Activated T-cell treated with anti-CD3 and anti-CD28 coated beads, Interleukin-2, amount 50 U/mL, for 48 hours (primary cell): ENCODE results near the gene PSMB8.
"Not testable (repeated sequence)": the region's sequence is repeated elsewhere in the genome, so short reads cannot be mapped to it uniquely, and the experiment has no call there.

Source experiments
- DNase-seq, 2 experiments: peaks; one replicate each; pipeline ENCODE4 v3.0.0-alpha.2; 2020

PSMB8 gene

GRCh38 chr6:32836873-32837272 is 7.0 kb downstream of the PSMB8 start:
- no peak for DNase-seq

- DNase-seq = no peak
These were observed 8.5 kb downstream of the PSMB8 start for GRCh38 chr6:32835167-32835893.

- DNase-seq = no peak
These were observed 10.2 kb downstream of the PSMB8 start for GRCh38 chr6:32833664-32834063.

GRCh38 chr6:32832535-32832934 is 11.3 kb downstream of the PSMB8 start:
- no peak for DNase-seq

- no peak for DNase-seq
These were observed 12.9 kb downstream of the PSMB8 start for GRCh38 chr6:32830936-32831335.

GRCh38 chr6:32830017-32830416 is 13.8 kb downstream of the PSMB8 start:
- no peak for DNase-seq

GRCh38 chr6:32829495-32829894 is 14.4 kb downstream of the PSMB8 start:
- DNase-seq = no peak

GRCh38 chr6:32827025-32827424 is 16.8 kb downstream of the PSMB8 start:
- no peak for DNase-seq

- no peak for DNase-seq
These were observed 17.9 kb downstream of the PSMB8 start for GRCh38 chr6:32825966-32826365.

GRCh38 chr6:32819729-32820128 is 24.1 kb downstream of the PSMB8 start:
- no peak for DNase-seq

- no peak for DNase-seq
These were observed 25.0 kb downstream of the PSMB8 start for GRCh38 chr6:32818867-32819266.

- no peak for DNase-seq
These were observed 27.1 kb downstream of the PSMB8 start, which contains the start of gene HLA-DOB for GRCh38 chr6:32816746-32817204. Gene HLA-DOB, minus strand, starts transcription at chr6:32817002. Its CDS starts 51 bp downstream, at chr6:32816951.

- no peak for DNase-seq
These were observed 27.9 kb downstream of the PSMB8 start for GRCh38 chr6:32815996-32816395.

GRCh38 chr6:32815115-32815514 is 28.7 kb downstream of the PSMB8 start:
- no peak for DNase-seq

GRCh38 chr6:32814145-32814544 is 29.7 kb downstream of the PSMB8 start:
- DNase-seq = no peak

GRCh38 chr6:32809171-32809570 is 34.7 kb downstream of the PSMB8 start:
- no peak for DNase-seq

- no peak for DNase-seq
These were observed 36.7 kb downstream of the PSMB8 start for GRCh38 chr6:32807020-32807580.

- not testable (repeated sequence) for DNase-seq
These were observed 38.4 kb downstream of the PSMB8 start for GRCh38 chr6:32805404-32805803.

- no peak for DNase-seq
These were observed 40.4 kb downstream of the PSMB8 start for GRCh38 chr6:32803416-32803815.

GRCh38 chr6:32799740-32800139 is 44.1 kb downstream of the PSMB8 start:
- no peak for DNase-seq

GRCh38 chr6:32799168-32799567 is 44.7 kb downstream of the PSMB8 start:
- DNase-seq = no peak

GRCh38 chr6:32796848-32797776 is 46.7 kb downstream of the PSMB8 start:
- peak; percentile 84 to 86 for DNase-seq

GRCh38 chr6:32794510-32794909 is 49.3 kb downstream of the PSMB8 start:
- no peak for DNase-seq
